Tibial nerve (tissue), 3 donors: ENCODE measurements around the gene SEMA5A.

Experiments used
- CTCF ChIP-seq, 5 experiments: fragments of 200-600 bp in 3 of 5; fragments of 450-650 bp in 2 of 5; sonication (generic) in 3 of 5; IDR thresholded peaks; one replicate each; pipeline ENCODE4 v1.5.1; 2016 to 2019; ENCODE audit warnings: antibody characterized with exemption in 5 of 5, mild to moderate bottlenecking in 3 of 5, moderate library complexity in 2 of 5
- POLR2A ChIP-seq, 2 donors: fragments of 450-650 bp; IDR thresholded peaks; one replicate each; pipeline ENCODE4 v1.6.1; 2017; ENCODE audit warnings: antibody characterized with exemption in 2 of 2, mild to moderate bottlenecking in 2 of 2, moderate library complexity in 2 of 2

GRCh38 chr5:9054821-9055589 lies 490.9 kb downstream of the SEMA5A start:
- TF ChIP-seq CTCF (IDR thresholded peaks at IDR 0.05) (no peak), POLR2A (IDR thresholded peaks at IDR 0.05) (no peak)
